OCI-LY1 (cell line): ENCODE data around the gene SHISA4.

Experiments
- CTCF ChIP-seq: fragments of 200-600 bp; sonication (generic), shearing (Covaris generic); IDR thresholded peaks from 2 replicates; pipeline ENCODE4 v1.5.1; 2017; ENCODE audit warnings: mild to moderate bottlenecking, antibody characterized with exemption, low read length, moderate library complexity, mixed read lengths
- EZH2 ChIP-seq: fragments of 200-600 bp; sonication (generic), shearing (Covaris generic); IDR thresholded peaks from 2 replicates; pipeline ENCODE4 v1.8.0; 2017; ENCODE audit warnings: borderline replicate concordance, mixed run types, mild to moderate bottlenecking, antibody characterized with exemption, low read length, moderate library complexity, mixed read lengths

- TF ChIP-seq CTCF (no peak), EZH2 (no peak)
Observed at GRCh38 chr1:201895120-201895665, 6.5 kb downstream of the SHISA4 start.
